Upper lobe of left lung (tissue), 4 donors: Measurements from ENCODE around the gene NLGN2.

Experiments used
- CTCF ChIP-seq, 6 experiments: fragments of 450-650 bp in 4 of 6; fragments of 200-600 bp in 2 of 6; sonication (generic) in 2 of 6; IDR thresholded peaks; one replicate each; pipeline ENCODE4 v1.5.1; 2016 to 2019; ENCODE audit warnings: antibody characterized with exemption in 6 of 6
- POLR2AphosphoS5 ChIP-seq, 2 donors: sonication (generic); formaldehyde crosslinking; IDR thresholded peaks; one replicate each; pipeline ENCODE4 v1.5.1; 2017; ENCODE audit warnings: antibody characterized with exemption in 2 of 2

DNA sequence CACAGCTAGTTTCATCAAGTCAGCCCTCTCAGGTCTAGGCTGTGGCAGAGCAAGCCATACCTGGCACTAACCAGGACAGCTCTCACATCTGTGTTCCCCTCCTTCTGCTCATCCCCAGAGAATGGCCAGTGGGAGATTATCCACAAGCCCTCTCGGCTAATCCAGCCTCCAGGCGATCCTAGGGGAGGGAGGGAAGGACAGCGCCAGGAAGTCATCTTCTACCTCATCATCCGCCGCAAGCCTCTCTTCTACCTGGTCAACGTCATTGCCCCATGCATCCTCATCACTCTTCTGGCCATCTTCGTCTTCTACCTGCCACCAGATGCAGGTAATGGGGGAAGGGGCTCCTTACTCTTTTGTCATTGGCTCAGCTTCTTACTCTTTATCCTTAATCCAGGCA is 40.8 kb downstream of the NLGN2 start:
- TF ChIP-seq CTCF (IDR thresholded peaks at IDR 0.05) (no peak), POLR2AphosphoS5 (IDR thresholded peaks at IDR 0.05) (no peak)
